ENCODE data around the gene ANKRD30A.
"Not testable (repeated sequence)": the region's sequence is repeated elsewhere in the genome, so short reads cannot be mapped to it uniquely, and the experiment has no call there.

ANKRD30A gene, protein sequence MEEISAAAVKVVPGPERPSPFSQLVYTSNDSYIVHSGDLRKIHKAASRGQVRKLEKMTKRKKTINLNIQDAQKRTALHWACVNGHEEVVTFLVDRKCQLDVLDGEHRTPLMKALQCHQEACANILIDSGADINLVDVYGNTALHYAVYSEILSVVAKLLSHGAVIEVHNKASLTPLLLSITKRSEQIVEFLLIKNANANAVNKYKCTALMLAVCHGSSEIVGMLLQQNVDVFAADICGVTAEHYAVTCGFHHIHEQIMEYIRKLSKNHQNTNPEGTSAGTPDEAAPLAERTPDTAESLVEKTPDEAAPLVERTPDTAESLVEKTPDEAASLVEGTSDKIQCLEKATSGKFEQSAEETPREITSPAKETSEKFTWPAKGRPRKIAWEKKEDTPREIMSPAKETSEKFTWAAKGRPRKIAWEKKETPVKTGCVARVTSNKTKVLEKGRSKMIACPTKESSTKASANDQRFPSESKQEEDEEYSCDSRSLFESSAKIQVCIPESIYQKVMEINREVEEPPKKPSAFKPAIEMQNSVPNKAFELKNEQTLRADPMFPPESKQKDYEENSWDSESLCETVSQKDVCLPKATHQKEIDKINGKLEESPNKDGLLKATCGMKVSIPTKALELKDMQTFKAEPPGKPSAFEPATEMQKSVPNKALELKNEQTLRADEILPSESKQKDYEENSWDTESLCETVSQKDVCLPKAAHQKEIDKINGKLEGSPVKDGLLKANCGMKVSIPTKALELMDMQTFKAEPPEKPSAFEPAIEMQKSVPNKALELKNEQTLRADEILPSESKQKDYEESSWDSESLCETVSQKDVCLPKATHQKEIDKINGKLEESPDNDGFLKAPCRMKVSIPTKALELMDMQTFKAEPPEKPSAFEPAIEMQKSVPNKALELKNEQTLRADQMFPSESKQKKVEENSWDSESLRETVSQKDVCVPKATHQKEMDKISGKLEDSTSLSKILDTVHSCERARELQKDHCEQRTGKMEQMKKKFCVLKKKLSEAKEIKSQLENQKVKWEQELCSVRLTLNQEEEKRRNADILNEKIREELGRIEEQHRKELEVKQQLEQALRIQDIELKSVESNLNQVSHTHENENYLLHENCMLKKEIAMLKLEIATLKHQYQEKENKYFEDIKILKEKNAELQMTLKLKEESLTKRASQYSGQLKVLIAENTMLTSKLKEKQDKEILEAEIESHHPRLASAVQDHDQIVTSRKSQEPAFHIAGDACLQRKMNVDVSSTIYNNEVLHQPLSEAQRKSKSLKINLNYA (N-terminal part only)

DNA sequence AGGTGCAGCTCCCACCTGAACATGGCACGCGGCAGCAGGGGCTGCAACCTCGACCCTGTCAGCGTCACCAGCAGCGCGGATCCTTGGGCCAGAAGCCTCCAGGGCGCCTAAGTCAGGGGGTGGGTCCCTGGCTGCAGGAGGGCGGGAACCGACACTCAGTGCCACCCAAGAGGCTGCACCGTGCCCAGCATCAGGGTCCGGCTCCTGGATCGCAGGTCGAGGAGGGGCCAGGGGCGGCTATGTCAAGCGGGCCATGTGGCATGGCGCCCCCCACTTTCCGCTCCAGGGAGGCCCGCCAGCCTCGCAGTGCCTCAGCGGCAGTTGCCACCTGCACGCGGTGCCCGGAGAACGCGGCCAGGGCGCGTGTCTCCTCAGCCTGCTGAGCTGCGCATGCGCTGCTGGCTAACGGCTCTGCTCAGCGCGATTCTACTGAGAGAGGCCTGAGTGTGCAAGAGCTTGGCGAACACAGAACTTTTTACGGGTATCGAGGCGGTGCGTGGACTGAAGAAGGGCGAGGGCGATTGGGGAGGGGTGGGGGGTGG, at the start of gene ANKRD30A:
Gene ANKRD30A, plus strand, starts transcription at position 408 of the 542 bp plus-strand sequence. CDS start 190 bp downstream, outside the sequence.
- no peak for DNase-seq (ENCODE audit: low read depth in 4 of 4, low spot score in 1 of 4)

DNA sequence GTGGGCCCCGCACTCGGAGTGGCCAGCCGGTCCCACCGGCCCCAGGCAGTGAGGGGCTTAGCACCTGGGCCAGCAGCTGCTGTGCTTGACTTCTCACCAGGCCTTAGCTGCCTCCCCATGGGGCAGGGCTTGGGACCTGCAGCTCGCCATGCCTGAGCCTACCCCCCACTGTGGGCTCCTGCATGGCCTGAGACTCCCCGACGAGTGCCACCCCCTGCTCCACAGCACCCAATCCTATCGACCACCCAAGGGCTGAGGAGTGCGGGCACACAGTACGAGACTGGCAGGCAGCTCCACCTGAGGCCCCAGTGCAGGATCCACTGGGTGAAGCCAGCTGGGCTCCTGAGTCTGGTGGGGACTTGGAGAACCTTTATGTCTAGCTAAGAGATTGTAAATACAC, 49.3 kb upstream of the ANKRD30A start:
- DNase-seq (ENCODE audit: low read depth in 4 of 4, low spot score in 1 of 4), result not testable (repeated sequence)

DNA sequence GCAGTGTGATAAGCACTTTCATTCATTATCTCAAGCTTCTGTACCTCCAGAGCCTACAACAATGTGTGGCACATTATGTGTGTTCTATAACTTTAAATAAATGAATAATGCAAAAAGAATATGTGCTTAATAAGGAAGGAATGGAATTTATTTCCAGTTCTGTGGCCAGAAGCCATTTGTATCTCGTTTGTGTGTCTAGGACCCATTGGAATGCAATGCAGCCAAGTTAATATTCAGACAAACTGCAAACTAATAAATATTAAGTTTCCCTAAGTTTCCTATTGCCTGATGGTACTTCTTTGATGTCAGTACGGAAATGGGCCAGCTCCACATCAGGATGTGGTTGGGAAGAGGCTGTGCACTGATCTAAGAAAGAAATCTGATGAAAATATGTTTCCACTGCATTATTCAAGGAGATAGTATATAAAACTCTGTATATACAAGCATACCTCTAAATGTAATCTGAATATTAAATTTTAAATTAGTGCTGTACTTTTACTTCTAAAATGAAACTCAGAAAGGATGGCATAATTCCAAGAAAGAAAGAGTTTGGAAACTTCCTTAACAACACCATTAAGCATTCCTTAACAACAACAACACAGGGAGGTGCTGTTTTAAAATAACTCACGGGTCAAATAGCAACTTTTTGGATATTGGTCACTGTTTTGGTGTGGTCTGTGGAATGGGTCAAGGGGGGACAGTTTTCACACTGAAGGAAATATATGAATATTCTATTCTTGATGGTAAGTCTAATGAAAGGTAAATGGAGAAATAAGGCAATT, 29.4 kb upstream of the ANKRD30A start:
- DNase-seq (ENCODE audit: low read depth in 4 of 4, low spot score in 1 of 4), result no peak

DNA sequence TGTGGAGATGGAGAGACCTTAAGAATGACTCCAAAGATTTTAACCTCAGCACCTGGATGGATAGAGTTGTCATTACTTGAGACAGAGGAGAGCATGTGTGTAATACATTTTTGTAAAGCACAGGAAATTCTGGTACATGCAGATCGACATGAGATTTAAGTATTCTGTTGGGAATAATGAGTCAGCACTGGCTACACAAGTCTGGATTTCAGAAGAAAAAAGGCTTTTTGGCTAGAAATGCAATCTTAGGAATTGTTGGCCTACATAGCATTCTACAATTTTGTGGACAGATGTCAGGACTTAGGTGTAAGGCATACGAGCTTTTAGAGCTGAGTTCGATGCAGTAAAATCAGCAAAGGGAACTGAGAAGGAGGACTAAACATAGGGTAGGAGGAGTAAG, 24.1 kb upstream of the ANKRD30A start:
- no peak for DNase-seq (ENCODE audit: low read depth in 4 of 4, low spot score in 1 of 4)

DNA sequence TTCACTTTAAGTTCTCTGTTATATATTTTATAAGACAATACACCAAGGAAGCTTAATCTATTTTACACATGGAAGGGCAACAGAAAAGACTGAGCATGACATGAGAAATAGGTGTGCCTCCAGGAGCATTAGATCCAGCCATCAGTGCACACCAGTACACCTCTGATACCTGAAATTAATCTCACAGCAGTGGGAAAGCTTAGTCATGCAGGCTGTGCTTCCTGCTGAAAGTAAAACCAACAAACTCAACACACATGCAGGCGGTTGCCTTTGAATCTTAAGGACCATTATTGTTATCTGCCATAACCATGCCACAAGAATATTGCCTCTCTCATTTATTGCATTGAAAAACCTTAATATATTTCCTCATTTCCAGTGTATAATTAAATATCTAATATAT, 16.4 kb upstream of the ANKRD30A start:
- DNase-seq (ENCODE audit: low read depth in 4 of 4, low spot score in 1 of 4), result no peak

DNA sequence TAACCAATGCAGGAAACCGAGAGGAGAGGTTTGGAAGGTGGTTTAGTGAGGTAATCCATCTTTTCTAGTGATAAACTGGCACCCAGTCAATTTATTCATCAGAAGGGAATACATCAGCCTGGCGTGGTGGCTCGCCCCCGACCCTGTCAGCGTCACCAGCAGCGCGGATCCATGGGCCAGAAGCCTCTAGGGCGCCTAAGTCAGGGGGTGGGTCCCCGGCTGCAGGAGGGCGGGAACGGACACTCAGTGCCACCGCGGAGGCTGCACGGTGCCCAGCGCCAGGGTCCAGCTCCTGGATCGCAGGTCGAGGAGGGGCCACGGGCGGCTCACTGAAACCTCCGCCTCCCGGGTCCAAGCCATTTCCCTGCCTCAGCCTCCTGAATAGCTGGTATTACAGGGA, 866 bp upstream of the ANKRD30A start:
- no peak for DNase-seq (ENCODE audit: low read depth in 4 of 4, low spot score in 1 of 4)

DNA sequence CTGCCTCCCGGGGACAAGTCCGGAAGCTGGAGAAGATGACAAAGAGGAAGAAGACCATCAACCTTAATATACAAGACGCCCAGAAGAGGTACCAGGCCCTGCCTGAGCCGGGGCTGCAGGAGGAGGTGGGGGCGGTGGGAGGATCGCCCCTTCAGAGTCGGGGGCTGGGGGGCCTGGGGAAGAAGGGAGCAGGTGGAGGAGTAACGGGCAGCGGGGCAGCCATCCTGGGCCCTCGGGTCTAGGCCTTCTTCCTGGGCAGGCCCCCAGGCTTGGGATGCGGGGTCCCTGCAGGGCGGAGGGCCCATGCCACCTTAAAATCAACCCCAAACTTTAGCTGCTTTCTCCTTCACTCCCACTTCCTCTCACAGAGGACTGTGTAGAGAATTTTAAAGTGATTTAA, 523 bp downstream of the ANKRD30A start:
- DNase-seq (ENCODE audit: low read depth in 4 of 4, low spot score in 1 of 4), result no peak

DNA sequence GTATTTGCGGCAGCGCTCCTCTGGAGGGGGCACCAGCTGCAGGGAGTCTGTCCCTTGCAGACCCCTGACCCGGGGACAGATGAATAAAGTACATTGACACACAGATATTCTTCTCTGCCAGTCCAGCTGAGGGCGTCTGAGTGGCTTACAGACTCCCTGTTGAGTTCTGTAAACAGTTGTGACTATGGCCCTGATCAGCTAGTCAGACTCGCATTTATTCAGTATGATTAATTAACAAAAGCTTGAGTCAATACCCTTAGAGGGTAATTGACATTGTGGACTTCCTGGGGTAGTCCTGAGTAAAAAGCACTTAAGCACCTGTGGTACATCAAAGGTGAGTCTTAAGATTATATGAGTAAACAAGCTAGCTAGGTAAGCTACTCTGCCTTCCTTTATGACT, 21.0 kb downstream of the ANKRD30A start:
- no peak for DNase-seq (ENCODE audit: low read depth in 4 of 4, low spot score in 1 of 4)

DNA sequence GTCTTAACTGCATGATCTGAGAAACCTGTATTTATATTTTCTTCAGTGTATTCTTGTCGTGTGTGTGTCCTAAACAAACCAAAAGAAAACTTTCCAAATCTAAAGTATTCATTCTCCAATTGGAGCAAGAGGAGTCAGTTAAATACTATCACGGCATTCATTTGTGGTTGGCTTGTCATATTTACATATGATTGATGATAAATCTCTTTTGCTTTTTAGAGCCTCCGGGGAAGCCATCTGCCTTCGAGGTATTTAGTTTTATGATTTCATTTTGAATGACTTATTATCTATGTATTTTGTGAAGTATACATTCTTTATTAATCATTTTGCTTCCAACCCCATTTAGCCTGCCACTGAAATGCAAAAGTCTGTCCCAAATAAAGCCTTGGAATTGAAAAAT, 37.0 kb downstream of the ANKRD30A start:
- DNase-seq (ENCODE audit: low read depth in 4 of 4, low spot score in 1 of 4), result not testable (repeated sequence)

DNA sequence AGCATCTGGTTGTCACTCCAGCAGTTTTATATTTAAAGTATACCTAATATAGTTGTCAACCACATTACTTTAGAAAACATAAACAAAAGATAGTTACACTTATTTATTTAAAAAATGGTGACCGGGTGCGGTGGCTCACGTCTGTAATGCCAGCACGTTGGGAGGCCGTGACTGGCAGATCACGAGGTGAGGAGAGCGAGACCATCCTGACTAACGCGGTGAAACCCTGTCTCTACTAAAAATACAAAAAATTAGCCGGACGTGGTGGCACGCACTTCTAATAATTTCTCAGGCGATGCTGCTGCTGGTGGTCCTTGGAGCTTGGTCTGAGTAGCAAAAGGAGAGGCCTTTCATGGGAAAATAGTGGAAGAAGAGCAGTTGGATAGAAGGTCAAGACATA, 46.5 kb downstream of the ANKRD30A start:
- DNase-seq (ENCODE audit: low read depth in 4 of 4, low spot score in 1 of 4), result not testable (repeated sequence)

DNA sequence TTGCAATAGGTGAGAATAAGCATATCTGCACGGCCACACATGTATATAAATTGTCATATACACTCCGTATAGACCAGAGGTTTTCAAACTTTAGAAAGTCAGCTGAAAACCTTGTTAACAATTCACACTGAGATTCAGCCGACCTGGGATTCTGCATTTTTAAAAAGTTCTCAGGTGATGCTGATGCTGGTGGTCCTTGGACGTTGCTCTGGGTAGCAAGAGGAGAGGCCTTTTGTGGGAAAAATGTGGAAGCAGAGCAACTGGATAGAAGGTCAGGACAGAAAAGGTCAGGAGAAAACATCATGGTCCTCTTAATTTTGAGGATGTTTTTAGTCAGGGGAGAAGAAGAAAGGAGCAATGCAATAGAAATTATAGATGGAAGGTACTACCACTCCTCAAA, 52.9 kb downstream of the ANKRD30A start:
- DNase-seq (ENCODE audit: low read depth in 4 of 4, low spot score in 1 of 4), result not testable (repeated sequence)

DNA sequence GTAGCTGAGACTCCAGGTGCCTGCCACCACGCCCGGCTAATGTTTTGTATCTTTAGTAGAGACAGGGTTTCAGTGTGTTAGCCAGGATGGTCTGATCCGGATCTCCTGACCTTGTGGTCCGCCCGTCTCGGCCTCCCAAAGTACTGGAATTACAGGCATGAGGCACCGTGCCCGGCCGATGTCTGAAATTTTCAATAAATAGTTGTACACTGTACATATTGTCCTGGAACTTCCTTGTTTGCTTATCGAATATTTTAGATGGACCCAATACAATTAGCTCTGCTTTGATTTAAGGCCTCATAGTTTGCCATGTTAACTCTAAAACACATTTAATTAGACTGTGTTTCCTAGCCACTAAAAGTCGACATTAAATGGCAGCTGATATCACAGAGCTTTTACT, 57.3 kb downstream of the ANKRD30A start:
- not testable (repeated sequence) for DNase-seq (ENCODE audit: low read depth in 4 of 4, low spot score in 1 of 4)

DNA sequence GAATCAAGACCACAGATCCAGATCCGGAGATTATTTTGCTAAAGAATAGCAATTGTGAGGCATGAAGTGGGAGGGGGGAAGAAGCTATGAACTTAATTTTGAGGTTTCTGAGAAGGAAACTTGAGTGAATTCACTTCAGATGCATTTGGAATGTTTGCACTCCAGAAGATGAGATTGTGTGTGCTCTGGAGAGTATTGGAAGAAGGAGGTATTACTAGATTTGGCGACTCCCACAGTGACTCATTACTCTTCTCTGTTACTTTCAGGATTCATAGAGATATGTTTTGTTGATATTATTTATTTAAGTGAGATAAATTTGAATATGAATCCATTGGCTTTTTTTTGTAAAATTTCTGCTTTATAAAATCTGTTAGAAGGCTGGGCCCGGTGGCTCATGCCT, 80.7 kb downstream of the ANKRD30A start:
- no peak for DNase-seq (ENCODE audit: low read depth in 4 of 4, low spot score in 1 of 4)

DNA sequence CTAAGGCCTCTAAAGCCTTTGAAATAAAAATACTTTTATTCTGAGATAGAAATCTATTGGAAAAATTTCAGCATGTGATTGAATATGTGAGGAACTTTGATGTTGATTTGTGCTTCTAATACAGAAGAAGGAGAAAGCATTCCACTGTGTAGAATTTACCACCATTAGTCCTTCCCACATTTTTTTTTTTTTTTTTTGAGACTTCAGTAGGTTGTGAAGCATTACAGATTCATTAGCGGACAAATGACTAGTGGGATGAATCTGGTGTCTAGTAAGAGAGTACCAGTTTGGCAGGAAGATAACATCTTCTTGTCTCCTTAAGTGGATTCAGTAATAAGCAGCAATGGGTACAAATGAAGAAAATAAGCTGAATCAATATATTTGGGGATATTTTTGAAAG, 95.5 kb downstream of the ANKRD30A start:
- no peak for DNase-seq (ENCODE audit: low read depth in 4 of 4, low spot score in 1 of 4)

DNA sequence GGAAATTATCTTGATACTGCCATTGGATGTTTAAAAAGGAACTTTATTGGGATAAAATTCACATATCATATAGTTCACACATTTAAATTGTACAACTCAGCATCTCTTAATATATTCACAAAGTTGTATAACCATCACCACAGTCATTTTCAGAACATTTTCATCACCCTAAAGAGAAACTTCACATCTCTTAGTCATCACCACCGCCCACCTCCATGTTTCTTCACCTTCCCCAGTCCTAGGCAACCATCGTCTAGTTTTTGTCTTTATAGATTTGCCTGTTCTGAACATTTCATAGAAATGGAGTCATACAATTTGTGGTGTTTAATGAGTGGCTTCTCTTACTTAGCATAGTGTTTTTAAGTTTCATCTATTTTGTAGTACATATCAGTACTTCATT, 96.6 kb downstream of the ANKRD30A start:
- DNase-seq (ENCODE audit: low read depth in 4 of 4, low spot score in 1 of 4), result no peak

DNA sequence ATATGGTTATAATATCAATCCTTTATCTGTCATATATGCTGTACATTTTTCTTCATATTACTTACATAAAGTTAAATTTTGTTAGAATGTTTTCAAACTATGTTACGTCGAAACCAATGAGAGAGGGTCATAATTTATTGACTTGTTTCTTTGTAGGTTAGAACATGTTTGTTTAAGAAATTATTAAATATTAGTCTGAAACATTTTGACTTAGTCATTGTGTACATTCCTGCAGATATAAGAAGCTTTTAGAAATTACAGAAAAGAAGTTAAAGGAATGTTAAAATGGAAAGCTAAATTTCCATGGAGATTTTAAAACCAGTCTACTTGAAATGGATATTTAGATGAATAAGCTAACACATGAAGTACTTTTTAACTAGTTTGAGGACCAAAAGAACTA, 99.8 kb downstream of the ANKRD30A start:
- no peak for DNase-seq (ENCODE audit: low read depth in 4 of 4, low spot score in 1 of 4)

DNA sequence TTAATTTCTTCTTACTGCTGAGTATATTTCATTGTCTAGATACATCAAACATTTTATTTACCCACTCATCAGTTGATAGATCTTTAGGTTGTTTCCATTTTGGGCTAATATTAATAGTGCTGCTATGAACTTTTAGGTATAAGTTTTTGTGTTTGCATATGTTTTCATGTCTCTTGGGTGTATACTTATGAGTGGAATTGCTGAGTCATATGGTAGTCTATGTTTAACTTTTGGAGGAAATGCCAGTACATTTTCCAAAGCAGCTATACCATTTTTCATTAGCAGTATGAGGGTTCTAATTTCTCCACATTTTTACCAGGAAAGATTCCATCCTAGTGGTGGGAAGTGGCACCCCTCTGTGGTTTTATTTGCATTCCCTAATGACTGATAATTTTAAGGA, 101.1 kb downstream of the ANKRD30A start:
- DNase-seq (ENCODE audit: low read depth in 4 of 4, low spot score in 1 of 4), result no peak

DNA sequence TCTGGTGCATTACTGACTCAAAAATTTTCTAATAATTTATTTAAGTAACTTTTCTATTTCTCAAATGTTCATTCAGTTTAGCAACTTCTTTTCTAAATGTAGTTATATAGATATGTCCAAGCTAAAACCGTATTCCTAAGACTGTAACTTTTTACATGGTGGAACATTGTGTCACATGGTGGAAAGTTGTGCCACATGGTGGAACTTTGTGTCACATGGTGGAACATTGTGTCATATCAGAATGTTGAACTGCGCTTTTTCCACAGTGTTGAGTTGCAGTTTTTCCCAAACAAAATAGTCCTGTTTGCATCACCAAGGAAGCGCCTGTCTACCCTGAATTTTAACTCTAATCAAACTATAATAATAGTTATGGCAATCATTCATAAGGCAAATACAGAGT, 109.3 kb downstream of the ANKRD30A start:
- no peak for DNase-seq (ENCODE audit: low read depth in 4 of 4, low spot score in 1 of 4)

DNA sequence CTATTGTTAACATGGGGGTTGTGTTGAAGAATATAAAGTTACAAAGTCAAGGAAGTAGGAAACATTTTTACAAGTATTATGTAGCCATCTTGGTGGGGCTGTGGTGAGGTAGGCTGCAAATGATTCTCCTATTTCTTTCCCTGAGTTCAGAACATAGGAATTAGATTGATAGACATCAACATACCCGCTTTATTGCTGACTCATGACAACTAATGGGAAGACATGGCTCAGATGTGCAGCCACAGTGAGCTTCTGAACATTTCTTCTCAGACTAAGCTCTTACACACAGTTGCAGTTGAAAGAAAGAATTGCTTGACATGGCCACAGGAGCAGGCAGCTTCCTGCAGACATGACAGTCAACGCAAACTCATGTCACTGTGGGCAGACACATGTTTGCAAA, 110.7 kb downstream of the ANKRD30A start:
- no peak for DNase-seq (ENCODE audit: low read depth in 4 of 4, low spot score in 1 of 4)

DNA sequence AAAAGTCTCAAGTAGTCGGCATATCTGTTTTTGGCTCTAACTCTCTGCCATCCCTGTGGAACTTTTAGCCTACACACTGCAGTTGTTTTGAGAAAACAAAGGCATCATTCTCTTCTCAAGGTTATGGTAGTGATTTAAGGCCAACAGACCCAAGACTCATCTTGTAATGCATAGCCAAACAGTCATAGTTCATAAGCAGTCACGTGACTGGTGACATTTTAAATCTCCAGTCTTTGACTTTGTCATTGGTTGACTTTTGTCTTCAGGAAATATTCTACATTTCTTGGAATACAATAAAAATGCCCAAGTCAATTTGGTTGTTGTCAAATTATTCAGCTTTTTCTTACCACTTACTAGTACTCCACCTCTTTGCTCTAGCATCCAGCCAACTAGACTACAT, 114.8 kb downstream of the ANKRD30A start:
- DNase-seq (ENCODE audit: low read depth in 4 of 4, low spot score in 1 of 4), result no peak
